GM12875 (cell line): ENCODE data around the gene SVIP.

Experiments used
- H3K4me3 ChIP-seq: one replicate; pipeline ENCODE4 v1.5.1; 2011; ENCODE audit warnings: low read depth, low read length, control low read depth
- TF ChIP-seq, protein P1 (sequence below): IDR thresholded peaks from 2 replicates; pipeline ENCODE4 v1.5.1; 2011; ENCODE audit warnings: low read depth, mild to moderate bottlenecking, control low read depth, inconsistent platforms, low read length, moderate library complexity, borderline replicate concordance; ENCODE audit not compliant: insufficient read depth

Gene SVIP, protein sequence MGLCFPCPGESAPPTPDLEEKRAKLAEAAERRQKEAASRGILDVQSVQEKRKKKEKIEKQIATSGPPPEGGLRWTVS

GRCh38 chr11:22829231-22830081, at the start of gene SVIP:
Gene SVIP (minus strand): TSS chr11:22829801. CDS start chr11:22829748, 53 bp downstream.
- H3K4me3 ChIP-seq, result peak within 1 kb of the TSS; percentile 67
- TF ChIP-seq, protein P1, sequence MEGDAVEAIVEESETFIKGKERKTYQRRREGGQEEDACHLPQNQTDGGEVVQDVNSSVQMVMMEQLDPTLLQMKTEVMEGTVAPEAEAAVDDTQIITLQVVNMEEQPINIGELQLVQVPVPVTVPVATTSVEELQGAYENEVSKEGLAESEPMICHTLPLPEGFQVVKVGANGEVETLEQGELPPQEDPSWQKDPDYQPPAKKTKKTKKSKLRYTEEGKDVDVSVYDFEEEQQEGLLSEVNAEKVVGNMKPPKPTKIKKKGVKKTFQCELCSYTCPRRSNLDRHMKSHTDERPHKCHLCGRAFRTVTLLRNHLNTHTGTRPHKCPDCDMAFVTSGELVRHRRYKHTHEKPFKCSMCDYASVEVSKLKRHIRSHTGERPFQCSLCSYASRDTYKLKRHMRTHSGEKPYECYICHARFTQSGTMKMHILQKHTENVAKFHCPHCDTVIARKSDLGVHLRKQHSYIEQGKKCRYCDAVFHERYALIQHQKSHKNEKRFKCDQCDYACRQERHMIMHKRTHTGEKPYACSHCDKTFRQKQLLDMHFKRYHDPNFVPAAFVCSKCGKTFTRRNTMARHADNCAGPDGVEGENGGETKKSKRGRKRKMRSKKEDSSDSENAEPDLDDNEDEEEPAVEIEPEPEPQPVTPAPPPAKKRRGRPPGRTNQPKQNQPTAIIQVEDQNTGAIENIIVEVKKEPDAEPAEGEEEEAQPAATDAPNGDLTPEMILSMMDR, result peak; percentile 90

GRCh38 chr11:22878604-22879003, 49.0 kb upstream of the SVIP start:
- TF ChIP-seq, protein P1, result no peak
- H3K4me3 ChIP-seq, result no peak overlapping the region

DNA sequence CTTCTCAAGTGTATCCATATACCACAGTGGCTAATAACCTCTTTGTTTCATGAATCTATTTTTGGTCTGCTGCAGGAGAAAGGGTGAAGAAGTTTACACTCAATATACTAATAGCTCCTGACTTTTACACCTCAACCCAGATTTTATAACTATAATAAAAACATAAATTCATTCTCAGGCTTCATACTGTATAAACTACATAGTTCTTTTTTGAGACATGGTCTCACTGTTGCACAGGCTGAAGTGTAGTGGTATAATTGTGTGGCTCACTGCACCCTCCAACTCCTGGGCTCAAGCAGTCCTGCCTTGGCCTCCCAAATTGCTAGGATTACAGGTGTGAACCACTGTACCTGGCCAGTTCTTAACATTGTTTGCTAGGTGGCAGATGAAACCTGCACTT, 48.4 kb upstream of the SVIP start:
- TF ChIP-seq, protein P1, result no peak
- no peak overlapping the region for H3K4me3 ChIP-seq

- TF ChIP-seq, protein P1, result peak; percentile 39; the same call in 1 of the 2 replicates
- no peak overlapping the region for H3K4me3 ChIP-seq
These were observed 46.4 kb upstream of the SVIP start for GRCh38 chr11:22875869-22876473.

DNA sequence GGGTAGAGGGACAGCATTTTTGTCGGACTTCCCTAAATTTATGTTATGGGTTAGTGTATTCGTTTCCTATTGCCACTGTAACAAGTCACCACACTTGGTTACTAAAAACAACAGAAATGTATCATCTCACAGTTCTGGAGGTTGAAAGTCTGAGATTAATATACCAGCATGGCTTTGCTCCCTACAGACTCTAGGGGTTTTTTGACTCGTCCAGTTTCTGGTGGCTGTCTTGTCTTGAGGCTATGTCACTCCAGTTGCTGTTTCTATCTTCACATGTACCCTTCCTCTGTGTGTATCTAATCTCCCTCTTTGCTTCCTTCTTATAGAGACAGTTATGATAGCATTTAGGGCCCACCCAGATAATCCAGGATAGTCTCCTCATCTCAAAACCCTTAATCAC, 39.7 kb upstream of the SVIP start:
- TF ChIP-seq, protein P1, result no peak
- H3K4me3 ChIP-seq, result no peak overlapping the region

GRCh38 chr11:22860241-22860640, 30.6 kb upstream of the SVIP start, which contains the start of gene CCDC179:
Gene CCDC179 (minus strand): TSS chr11:22860474. CDS start chr11:22860421, 53 bp downstream.
- TF ChIP-seq, protein P1, result no peak
- H3K4me3 ChIP-seq, result no peak within 1 kb of the TSS
